CD4-positive, alpha-beta memory T cell (primary cell): Measurements from ENCODE around the gene CRADD. TPM values are rescaled to one million over a fixed set of nuclear protein-coding genes. Genes with fewer than 3 reads are reported as not detected.

Source experiments
- CTCF ChIA-PET: fragments of 350-600 bp; sonication (Branson Sonifier 250); formaldehyde crosslinking; loops from one replicate; lab custom pipeline; 2021; ENCODE audit warnings: inconsistent platforms; ENCODE audit not compliant: partially characterized antibody; lab: Charles Lee
- POLR2A ChIA-PET: fragments of 350-600 bp; sonication (Branson Sonifier 250); formaldehyde crosslinking; loops from one replicate; lab custom pipeline; 2021; ENCODE audit not compliant: partially characterized antibody; lab: Charles Lee
- DNase-seq, 5 donors: peaks; one replicate each; pipeline versions ENCODE4 v3.0.0 to v3.0.0-alpha.2; 2020 to 2022; ENCODE audit warnings: mixed read lengths in 1 of 5
- H3K27ac ChIP-seq: one replicate; pipeline ENCODE4 v1.7.0; 2013; ENCODE audit warnings: low read depth, low read length
- H3K27me3 ChIP-seq: 2 replicates; pipeline ENCODE4 v1.7.0; 2013; ENCODE audit warnings: mild to moderate bottlenecking, low read length, moderate library complexity; ENCODE audit not compliant: insufficient read depth
- H3K36me3 ChIP-seq: 2 replicates; pipeline ENCODE4 v1.7.0; 2013; ENCODE audit warnings: mild to moderate bottlenecking, low read length, moderate library complexity; ENCODE audit not compliant: insufficient read depth
- H3K4me1 ChIP-seq: 2 replicates; pipeline ENCODE4 v1.7.0; 2013; ENCODE audit warnings: mild to moderate bottlenecking, low read length, moderate library complexity; ENCODE audit not compliant: insufficient read depth
- H3K4me3 ChIP-seq, 2 donors: one replicate each; pipeline ENCODE4 v1.7.0; 2013; ENCODE audit warnings: low read length in 2 of 2, mild to moderate bottlenecking in 1 of 2
- H3K9me3 ChIP-seq, 2 donors: one replicate each; pipeline ENCODE4 v1.7.0; 2013; ENCODE audit warnings: low read length in 2 of 2, control low read depth in 1 of 2; ENCODE audit not compliant: control insufficient read depth in 1 of 2
- H3K27ac Mint-ChIP-seq, 7 donors: one replicate each; pipeline ENCODE4 v1.8.0; 2020 to 2021; ENCODE audit warnings: mixed read lengths in 7 of 7, mild to moderate bottlenecking in 6 of 7, inconsistent platforms in 3 of 7, moderate library complexity in 3 of 7
- H3K27me3 Mint-ChIP-seq, 2 donors: one replicate each; pipeline ENCODE4 v1.8.0; 2020 to 2021; ENCODE audit warnings: mixed read lengths in 2 of 2
- H3K36me3 Mint-ChIP-seq, 2 donors: one replicate each; pipeline ENCODE4 v1.8.0; 2020 to 2021; ENCODE audit warnings: mixed read lengths in 2 of 2, inconsistent platforms in 1 of 2, mild to moderate bottlenecking in 1 of 2
- H3K4me1 Mint-ChIP-seq, 4 donors: one replicate each; pipeline ENCODE4 v1.8.0; 2020 to 2021; ENCODE audit warnings: mixed read lengths in 4 of 4, mild to moderate bottlenecking in 1 of 4
- H3K4me3 Mint-ChIP-seq, 8 donors: one replicate each; pipeline ENCODE4 v1.8.0; 2020 to 2021; ENCODE audit warnings: mixed read lengths in 8 of 8, mild to moderate bottlenecking in 7 of 8, moderate library complexity in 6 of 8, inconsistent platforms in 3 of 8
- H3K9me3 Mint-ChIP-seq, 8 donors: one replicate each; pipeline ENCODE4 v1.8.0; 2020 to 2021; ENCODE audit warnings: mixed read lengths in 8 of 8, mild to moderate bottlenecking in 5 of 8, inconsistent platforms in 3 of 8, moderate library complexity in 1 of 8
- intact Hi-C: fragments of 100-400 bp; cut with micrococcal nuclease; formaldehyde crosslinking; loops from one replicate; pipeline ENCODE4 v1.15.1; 2023
- polyA plus RNA-seq, 2 donors: library from polyadenylated mRNA; unstranded; fragments of 300-500 nt; fragmentation: Illumina TruSeq; gene quantifications; one replicate each; pipeline ENCODE4 v1.2.3, GENCODE V29; 2021
- total RNA-seq, 2 experiments: library from RNA; stranded (reverse); gene quantifications; one replicate each; pipeline ENCODE4 v1.2.3, GENCODE V29; 2021

Gene CRADD
- total and polyA plus RNA-seq, 4 experiments from 2014 or later, result 13.3 to 18.3 (median 15.9) TPM

DNA sequence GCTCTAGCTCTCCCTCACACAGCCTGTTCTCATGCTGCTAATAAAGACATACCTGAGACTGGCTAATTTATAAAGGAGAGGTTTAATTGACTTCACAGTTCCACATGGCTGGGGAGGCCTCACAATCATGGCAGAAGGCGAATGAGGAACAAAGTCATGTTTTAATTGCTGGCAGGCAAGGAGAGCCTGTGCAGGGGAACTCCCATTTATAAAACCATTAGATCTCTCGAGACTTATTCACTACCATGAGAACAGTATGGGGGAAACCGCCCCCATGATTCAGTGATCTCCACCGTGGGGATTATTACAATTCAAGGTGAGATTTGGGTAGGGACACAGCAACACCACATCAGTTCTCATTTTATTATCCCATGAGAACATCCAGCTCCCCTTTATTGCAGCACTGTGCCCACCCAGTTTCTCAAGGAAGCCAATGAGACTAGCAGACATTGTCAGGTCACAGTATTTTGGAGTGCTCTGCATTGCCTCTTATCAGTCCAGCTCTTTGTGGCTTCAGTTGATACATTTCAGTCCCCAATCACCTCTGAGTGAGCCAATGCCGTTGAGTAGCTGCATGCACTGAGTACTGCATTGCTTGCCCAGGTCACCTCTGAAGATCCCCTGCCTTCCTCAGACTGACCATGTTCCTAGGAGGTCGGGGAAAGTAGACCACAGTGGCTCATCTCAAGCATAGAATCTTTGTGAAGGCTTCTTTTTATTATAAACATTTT lies 131.2 kb downstream of the CRADD start:
- no peak overlapping the region for H3K27ac Mint-ChIP-seq

GRCh38 chr12:93812626-93813025 lies 135.5 kb downstream of the CRADD start:
- Histone ChIP-seq H3K4me1 (no peaks in the 10 kb centered on the region), H3K36me3 (no peaks in the 10 kb centered on the region), H3K9me3 (no peaks in the 10 kb centered on the region), H3K27me3 (no peaks in the 10 kb centered on the region), H3K27ac (no peak overlapping the region), H3K4me3 (no peak overlapping the region)
- intact Hi-C loops, result no loop called here
- DNase-seq, result no peak
- POLR2A ChIA-PET, result no interaction called here
- no peaks in the 10 kb centered on the region for H3K9me3 Mint-ChIP-seq
- peaks cover 0 to 2% (median 0%) of the 10 kb centered on the region in 4 donors for H3K4me1 Mint-ChIP-seq
- H3K27me3 Mint-ChIP-seq, result no peaks in the 10 kb centered on the region
- H3K36me3 Mint-ChIP-seq, result peaks cover 0 to 7% of the 10 kb centered on the region in 2 donors
- H3K4me3 Mint-ChIP-seq, result no peak overlapping the region
- H3K27ac Mint-ChIP-seq, result no peak overlapping the region
- CTCF ChIA-PET, result no interaction called here

More for the DNA sequence above, 131.2 kb downstream of the CRADD start:
- Histone ChIP-seq H3K9me3 (no peaks in the 10 kb centered on the region), H3K4me1 (no peaks in the 10 kb centered on the region), H3K27me3 (no peaks in the 10 kb centered on the region), H3K27ac (no peak overlapping the region), H3K36me3 (no peaks in the 10 kb centered on the region), H3K4me3 (no peak overlapping the region)
- H3K9me3 Mint-ChIP-seq, result no peaks in the 10 kb centered on the region
- peaks cover 0 to 3% of the 10 kb centered on the region in 2 donors for H3K36me3 Mint-ChIP-seq
- H3K4me3 Mint-ChIP-seq, result no peak overlapping the region
- no peaks in the 10 kb centered on the region for H3K27me3 Mint-ChIP-seq
- H3K4me1 Mint-ChIP-seq, result peaks cover 0 to 3% (median under 1%) of the 10 kb centered on the region in 4 donors
- no peak for DNase-seq
- POLR2A ChIA-PET, result no interaction called here
- intact Hi-C loops, result no loop called here
- CTCF ChIA-PET, result interaction anchor here (0.6 kb wide), 1 partner anchor 177 kb away, joined by 3 read pairs; no protein-coding TSS in a partner anchor

DNA sequence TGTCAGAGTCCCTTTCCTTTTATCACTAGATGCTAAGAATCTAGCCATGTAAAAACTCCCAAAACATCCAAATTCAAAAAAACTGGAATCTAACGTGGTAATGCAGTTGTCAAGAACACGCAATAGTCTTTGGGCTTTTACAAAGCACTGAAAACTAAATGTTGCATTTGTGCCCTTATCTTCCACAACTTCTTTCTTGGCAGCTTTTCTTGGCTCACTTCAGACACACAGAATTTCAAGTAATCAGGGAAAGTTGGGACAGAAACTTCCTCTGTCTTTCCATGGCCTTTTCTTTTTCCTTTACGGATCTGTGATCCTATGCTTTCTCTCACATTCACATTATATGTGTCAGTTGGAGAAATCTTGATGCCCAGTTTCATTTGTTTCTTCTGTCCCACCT lies 136.0 kb downstream of the CRADD start:
- Histone ChIP-seq H3K27ac (no peak overlapping the region), H3K4me3 (no peak overlapping the region), H3K4me1 (no peaks in the 10 kb centered on the region), H3K27me3 (no peaks in the 10 kb centered on the region), H3K9me3 (no peaks in the 10 kb centered on the region), H3K36me3 (no peaks in the 10 kb centered on the region)
- Mint-ChIP-seq H3K4me1 (no peaks in the 10 kb centered on the region), H3K4me3 (no peak overlapping the region), H3K9me3 (no peaks in the 10 kb centered on the region), H3K36me3 (peaks cover 0 to 6% of the 10 kb centered on the region in 2 donors), H3K27me3 (no peaks in the 10 kb centered on the region), H3K27ac (no peak overlapping the region)
- ChIA-PET CTCF (no interaction called here), POLR2A (no interaction called here)
- intact Hi-C loops, result no loop called here
- no peak for DNase-seq

DNA sequence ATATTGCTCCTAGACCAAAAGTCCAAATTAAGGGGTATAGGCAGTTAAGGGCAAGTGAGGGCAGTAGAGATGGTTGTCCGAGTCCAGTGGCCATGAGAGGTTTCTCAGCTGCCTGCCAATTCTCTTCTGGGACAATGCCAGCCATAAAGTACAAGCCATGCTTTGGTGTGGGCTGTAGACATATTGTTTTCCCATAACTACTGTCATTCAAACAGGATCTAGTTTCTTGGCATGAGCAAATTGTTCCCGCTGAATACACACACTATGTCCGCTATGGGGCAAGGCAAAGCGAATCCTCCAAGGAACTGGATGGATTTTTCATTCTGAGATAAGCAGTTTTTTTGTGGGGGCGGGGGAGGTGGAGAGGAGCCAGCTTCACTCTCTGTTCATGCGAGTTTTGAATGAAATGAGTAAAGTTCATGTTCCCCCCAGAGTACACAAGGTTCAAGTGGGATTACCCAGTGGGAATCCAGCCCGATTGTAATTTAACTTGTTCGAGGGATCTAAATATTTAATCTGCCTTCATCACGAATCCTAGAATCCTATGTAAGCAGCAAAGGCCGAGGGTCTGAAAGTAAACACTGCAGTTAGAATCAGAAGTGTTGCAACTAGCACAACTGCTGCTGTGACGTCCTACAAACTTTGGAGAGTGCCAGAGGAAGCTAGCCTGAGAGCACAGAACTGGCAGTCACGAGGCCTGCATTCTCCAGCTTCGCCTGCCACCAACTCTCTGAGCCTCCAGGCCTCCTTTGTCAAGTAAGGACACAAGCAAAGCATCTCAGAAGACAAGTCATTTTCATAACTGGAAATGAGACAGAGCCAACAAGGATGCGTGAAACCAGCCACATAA lies 137.0 kb downstream of the CRADD start:
- Histone ChIP-seq H3K4me3 (no peak overlapping the region), H3K36me3 (no peaks in the 10 kb centered on the region), H3K4me1 (no peaks in the 10 kb centered on the region), H3K27ac (no peak overlapping the region), H3K27me3 (no peaks in the 10 kb centered on the region), H3K9me3 (no peaks in the 10 kb centered on the region)
- H3K9me3 Mint-ChIP-seq, result no peaks in the 10 kb centered on the region
- no peaks in the 10 kb centered on the region for H3K4me1 Mint-ChIP-seq
- no peaks in the 10 kb centered on the region for H3K27me3 Mint-ChIP-seq
- no peak overlapping the region for H3K4me3 Mint-ChIP-seq
- H3K36me3 Mint-ChIP-seq, result peaks cover 0 to 6% of the 10 kb centered on the region in 2 donors
- no peak for DNase-seq
- intact Hi-C loops, result no loop called here
- ChIA-PET POLR2A (no interaction called here), CTCF (no interaction called here)
- H3K27ac Mint-ChIP-seq, result peak overlapping the region in 1 of 7 donors; percentile 29

GRCh38 chr12:93818488-93819049 lies 141.4 kb downstream of the CRADD start:
- intact Hi-C loops, result no loop called here
- ChIA-PET CTCF (interaction anchor here (1.0 kb wide), 1 partner anchor 102 kb away, joined by 3 read pairs; no protein-coding TSS in a partner anchor), POLR2A (no interaction called here)
- no peak overlapping the region for H3K4me3 Mint-ChIP-seq
- peaks cover 0 to 3% (median 0%) of the 10 kb centered on the region in 8 donors for H3K9me3 Mint-ChIP-seq
- Histone ChIP-seq H3K27ac (no peak overlapping the region), H3K36me3 (no peaks in the 10 kb centered on the region), H3K27me3 (no peaks in the 10 kb centered on the region), H3K9me3 (no peaks in the 10 kb centered on the region), H3K4me1 (no peaks in the 10 kb centered on the region), H3K4me3 (no peak overlapping the region)
- no peaks in the 10 kb centered on the region for H3K27me3 Mint-ChIP-seq
- no peak for DNase-seq
- H3K36me3 Mint-ChIP-seq, result peaks cover 2 to 14% of the 10 kb centered on the region in 2 donors
- peaks cover 0 to 2% (median 0%) of the 10 kb centered on the region in 4 donors for H3K4me1 Mint-ChIP-seq
- H3K27ac Mint-ChIP-seq, result no peak overlapping the region

DNA sequence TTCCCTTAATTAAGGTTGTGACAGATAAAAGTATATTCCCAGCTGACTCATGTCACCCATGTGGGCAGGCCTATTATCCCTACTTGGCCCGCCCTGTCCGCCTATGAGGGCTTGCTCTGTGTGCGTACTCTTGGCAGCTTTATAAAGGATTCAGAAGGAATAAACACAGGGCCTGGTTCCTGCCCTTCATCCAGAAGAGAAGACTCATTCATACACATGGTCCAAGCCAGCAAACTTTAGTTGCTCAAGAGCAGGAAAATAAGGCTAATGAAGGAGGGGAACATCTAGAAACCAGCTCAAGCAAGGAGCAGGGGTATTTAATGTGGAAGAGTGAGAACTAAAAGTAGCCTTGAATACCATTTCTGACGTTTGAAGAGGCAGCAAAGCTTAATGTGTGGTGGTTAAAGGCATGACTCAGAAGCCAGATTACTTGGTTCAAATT lies 141.9 kb downstream of the CRADD start:
- Mint-ChIP-seq H3K9me3 (peaks cover 0 to 3% (median 0%) of the 10 kb centered on the region in 8 donors), H3K36me3 (peaks cover 2 to 14% of the 10 kb centered on the region in 2 donors), H3K27me3 (no peaks in the 10 kb centered on the region), H3K27ac (no peak overlapping the region), H3K4me3 (no peak overlapping the region), H3K4me1 (peaks cover 0 to 2% (median 0%) of the 10 kb centered on the region in 4 donors)
- no peaks in the 10 kb centered on the region for H3K4me1 ChIP-seq
- H3K36me3 ChIP-seq, result no peaks in the 10 kb centered on the region
- CTCF ChIA-PET, result interaction anchor here (1.0 kb wide), 1 partner anchor 10 kb away, joined by 3 read pairs; no protein-coding TSS in a partner anchor
- H3K4me3 ChIP-seq, result no peak overlapping the region
- H3K27me3 ChIP-seq, result no peaks in the 10 kb centered on the region
- DNase-seq, result no peak
- H3K27ac ChIP-seq, result no peak overlapping the region
- POLR2A ChIA-PET, result no interaction called here
- no peaks in the 10 kb centered on the region for H3K9me3 ChIP-seq
- intact Hi-C loops, result no loop called here
